ENCODE measurements around the gene RNF126.

- TF ChIP-seq CTCF (IDR thresholded peaks at IDR 0.05): no peak
- peak; percentile 25 for TF ChIP-seq POLR2A (IDR thresholded peaks at IDR 0.05)
Observed at GRCh38 chr19:633068-633785, 29.8 kb downstream of the RNF126 start, which contains the start of gene POLRMT.
